Nephron (organoid): ENCODE data around the gene ITGAE.
A peak's percentile ranks its signal among the peaks of the same experiment; 100 is the strongest.

Source experiments
- H3K27ac Mint-ChIP-seq, 3 experiments: 2 replicates each; pipeline ENCODE4 v1.8.0; 2020; ENCODE audit warnings: mixed read lengths in 3 of 3, mild to moderate bottlenecking in 2 of 3, moderate library complexity in 1 of 3
- H3K27me3 Mint-ChIP-seq: 2 replicates; pipeline ENCODE4 v1.8.0; 2021; ENCODE audit warnings: low read depth, mild to moderate bottlenecking, moderate library complexity, mixed read lengths
- H3K36me3 Mint-ChIP-seq: 2 replicates; pipeline ENCODE4 v1.8.0; 2020; ENCODE audit warnings: low read depth, mixed read lengths
- H3K4me1 Mint-ChIP-seq: 2 replicates; pipeline ENCODE4 v1.8.0; 2020; ENCODE audit warnings: mixed read lengths
- H3K4me3 Mint-ChIP-seq, 3 experiments: 2 replicates each; pipeline ENCODE4 v1.8.0; 2020; ENCODE audit warnings: mild to moderate bottlenecking in 3 of 3, mixed read lengths in 3 of 3, moderate library complexity in 2 of 3
- H3K9me3 Mint-ChIP-seq: 2 replicates; pipeline ENCODE4 v1.8.0; 2020; ENCODE audit warnings: mixed read lengths
- TF ChIP-seq, protein P1 (sequence below), 3 experiments: fragments of 200-600 bp; sonication (generic); IDR thresholded peaks; one replicate each; pipeline ENCODE4 v1.5.0; 2021; ENCODE audit warnings: antibody characterized with exemption in 3 of 3; ENCODE audit not compliant: unreplicated experiment in 3 of 3

The ITGAE gene

DNA sequence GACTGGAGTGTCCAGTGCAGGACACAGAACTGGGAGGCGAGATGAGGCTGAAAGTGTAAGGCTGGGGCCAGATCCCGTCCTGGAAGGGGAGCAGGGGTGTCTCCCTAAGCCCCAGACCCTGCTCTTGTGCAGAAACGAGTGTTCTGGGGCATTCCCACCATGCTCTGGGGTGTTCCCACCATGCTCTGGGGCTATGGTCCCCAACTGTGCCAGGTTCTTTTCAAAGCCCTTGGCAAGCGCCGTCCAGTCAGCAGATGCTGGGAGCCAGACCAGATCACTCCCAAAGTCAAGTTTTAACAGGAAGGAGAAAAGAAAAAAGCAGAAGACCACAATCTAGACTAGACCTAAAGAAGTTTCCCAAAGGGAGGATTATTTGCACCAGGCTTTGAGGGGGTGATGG, 135.2 kb downstream of the ITGAE start:
- TF ChIP-seq, protein P1, sequence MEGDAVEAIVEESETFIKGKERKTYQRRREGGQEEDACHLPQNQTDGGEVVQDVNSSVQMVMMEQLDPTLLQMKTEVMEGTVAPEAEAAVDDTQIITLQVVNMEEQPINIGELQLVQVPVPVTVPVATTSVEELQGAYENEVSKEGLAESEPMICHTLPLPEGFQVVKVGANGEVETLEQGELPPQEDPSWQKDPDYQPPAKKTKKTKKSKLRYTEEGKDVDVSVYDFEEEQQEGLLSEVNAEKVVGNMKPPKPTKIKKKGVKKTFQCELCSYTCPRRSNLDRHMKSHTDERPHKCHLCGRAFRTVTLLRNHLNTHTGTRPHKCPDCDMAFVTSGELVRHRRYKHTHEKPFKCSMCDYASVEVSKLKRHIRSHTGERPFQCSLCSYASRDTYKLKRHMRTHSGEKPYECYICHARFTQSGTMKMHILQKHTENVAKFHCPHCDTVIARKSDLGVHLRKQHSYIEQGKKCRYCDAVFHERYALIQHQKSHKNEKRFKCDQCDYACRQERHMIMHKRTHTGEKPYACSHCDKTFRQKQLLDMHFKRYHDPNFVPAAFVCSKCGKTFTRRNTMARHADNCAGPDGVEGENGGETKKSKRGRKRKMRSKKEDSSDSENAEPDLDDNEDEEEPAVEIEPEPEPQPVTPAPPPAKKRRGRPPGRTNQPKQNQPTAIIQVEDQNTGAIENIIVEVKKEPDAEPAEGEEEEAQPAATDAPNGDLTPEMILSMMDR (IDR thresholded peaks at IDR 0.05; ENCODE audit: unreplicated experiment in 3 of 3): no peak
- Mint-ChIP-seq H3K9me3 (no peaks in the 10 kb centered on the region), H3K27ac (peak overlapping the region; percentile 87 to 93 (median 91)), H3K36me3 (peaks cover 27% of the 10 kb centered on the region), H3K27me3 (peaks cover 5% of the 10 kb centered on the region), H3K4me3 (peak overlapping the region; percentile 95 to 98 (median 98)), H3K4me1 (peaks cover 37% of the 10 kb centered on the region)
